Fibroblast of lung (primary cell): Measurements from ENCODE around the gene NGF. TPM values are rescaled to one million over a fixed set of nuclear protein-coding genes. Genes with fewer than 3 reads are reported as not detected.

ENCODE experiments used
- DNase-seq, 2 donors: peaks; one replicate each; pipeline versions ENCODE4 v3.0.0 to v3.0.0-alpha.2; 2010; ENCODE audit warnings: low read depth in 2 of 2
- H2AFZ ChIP-seq: 2 replicates; pipeline ENCODE4 v1.5.1; 2012; ENCODE audit warnings: low read length, control low read depth, inconsistent platforms
- H3K27ac ChIP-seq: 2 replicates; pipeline ENCODE4 v1.5.1; 2011; ENCODE audit warnings: low read length, control low read depth; ENCODE audit not compliant: insufficient read depth
- H3K27me3 ChIP-seq: 2 replicates; pipeline ENCODE4 v1.5.1; 2011; ENCODE audit warnings: mild to moderate bottlenecking, low read length; ENCODE audit not compliant: control insufficient read depth, insufficient read depth
- H3K36me3 ChIP-seq: 2 replicates; pipeline ENCODE4 v1.5.1; 2011; ENCODE audit warnings: low read length; ENCODE audit not compliant: control insufficient read depth, insufficient read depth
- H3K4me1 ChIP-seq: 2 replicates; pipeline ENCODE4 v1.5.1; 2011; ENCODE audit warnings: low read length; ENCODE audit not compliant: control insufficient read depth, insufficient read depth; ENCODE audit errors: extremely low read depth
- H3K4me2 ChIP-seq: 2 replicates; pipeline ENCODE4 v1.5.1; 2011; ENCODE audit warnings: low read length, control low read depth; ENCODE audit not compliant: insufficient read depth; ENCODE audit errors: extremely low read depth
- H3K4me3 ChIP-seq, 4 experiments: fragments of 200-600 bp in 1 of 4; sonication (generic) in 1 of 4; replicated peaks in 1 of 4; 2 replicates each; pipeline ENCODE4 v1.5.1; 2011 to 2016; ENCODE audit warnings: low read length in 4 of 4, low read depth in 3 of 4, mild to moderate bottlenecking in 3 of 4, control low read depth in 2 of 4, inconsistent platforms in 1 of 4, mixed read lengths in 1 of 4; ENCODE audit not compliant: insufficient read depth in 1 of 4; ENCODE audit errors: control extremely low read depth in 1 of 4
- H3K79me2 ChIP-seq: 2 replicates; pipeline ENCODE4 v1.5.1; 2012; ENCODE audit warnings: mild to moderate bottlenecking, low read length, inconsistent platforms; ENCODE audit not compliant: control insufficient read depth, insufficient read depth
- H3K9ac ChIP-seq: 2 replicates; pipeline ENCODE4 v1.5.1; 2011; ENCODE audit warnings: mild to moderate bottlenecking, low read length, control low read depth; ENCODE audit not compliant: insufficient read depth
- H3K9me3 ChIP-seq: 2 replicates; pipeline ENCODE4 v1.5.1; 2012; ENCODE audit warnings: low read depth, low read length; ENCODE audit not compliant: control insufficient read depth, insufficient read depth
- H4K20me1 ChIP-seq: 2 replicates; pipeline ENCODE4 v1.5.1; 2011; ENCODE audit warnings: low read length; ENCODE audit not compliant: control insufficient read depth, insufficient read depth; ENCODE audit errors: extremely low read depth
- CTCF ChIP-seq, 2 donors: IDR thresholded peaks in 1 of 2; conservative IDR thresholded peaks in 1 of 2; 1 replicate in 1 of 2; 2 replicates in 1 of 2; pipeline ENCODE4 v1.5.1; 2011 to 2012; ENCODE audit warnings: low read length in 2 of 2, control low read depth in 1 of 2, inconsistent platforms in 1 of 2, low read depth in 1 of 2, mild to moderate bottlenecking in 1 of 2
- EZH2 ChIP-seq: IDR thresholded peaks from 2 replicates; pipeline ENCODE4 v1.5.1; 2012; ENCODE audit warnings: low read length, control low read depth, mild to moderate bottlenecking; ENCODE audit errors: missing control alignments
- polyA plus RNA-seq, 2 donors: library from polyadenylated mRNA; depleted of rRNA in 1 of 2; stranded (reverse) in 1 of 2; unstranded in 1 of 2; fragments of >200 nt; gene quantifications; 2 replicates each; pipeline ENCODE4 v1.2.1, GENCODE V29; 2011 to 2012; ENCODE audit warnings: missing spikeins in 1 of 2
- total RNA-seq: library from RNA; depleted of rRNA; stranded (reverse); fragments of >200 nt; gene quantifications from 2 replicates; pipeline ENCODE4 v1.2.1, GENCODE V29; 2014

The NGF gene
- total and polyA plus RNA-seq, 2 donors (not counting 1 experiment from before 2014, with no cell fraction given): 4.0 to 17.6 TPM

GRCh38 chr1:115340879-115341278, 2.8 kb upstream of the NGF start:
- Histone ChIP-seq H2AFZ (no peak overlapping the region), H3K79me2 (peaks cover 19% of the 10 kb centered on the region), H3K9me3 (no peaks in the 10 kb centered on the region), H3K4me2 (no peak overlapping the region), H3K36me3 (no peaks in the 10 kb centered on the region), H3K4me3 (no peak overlapping the region), H3K9ac (no peak overlapping the region), H3K27ac (no peak overlapping the region), H4K20me1 (no peaks in the 10 kb centered on the region), H3K4me1 (peaks cover 3% of the 10 kb centered on the region), H3K27me3 (no peaks in the 10 kb centered on the region)
- TF ChIP-seq CTCF (conservative IDR thresholded peaks at IDR 0.05 in 1 of 2, IDR thresholded peaks at IDR 0.05 in 1 of 2; ENCODE audit: low read depth in 1 of 2, low read length in 2 of 2): no peak
- no peak for TF ChIP-seq EZH2
- DNase-seq: no peak

- H3K4me1 ChIP-seq: peaks cover 6% of the 10 kb centered on the region
- H3K79me2 ChIP-seq: peaks cover 38% of the 10 kb centered on the region
- no peaks in the 10 kb centered on the region for H3K9me3 ChIP-seq
- peak overlapping the region; percentile 15 for H3K4me2 ChIP-seq
- H3K27me3 ChIP-seq: no peaks in the 10 kb centered on the region
- no peaks in the 10 kb centered on the region for H3K36me3 ChIP-seq
- H4K20me1 ChIP-seq: no peaks in the 10 kb centered on the region
- peak overlapping the region; percentile 16 for H3K9ac ChIP-seq
- TF ChIP-seq EZH2: no peak
- no peak overlapping the region for H2AFZ ChIP-seq
- no peak for DNase-seq
- peak overlapping the region in 2 of 4 experiments; percentile 84 to 97 for H3K4me3 ChIP-seq
- H3K27ac ChIP-seq: no peak overlapping the region
These were observed 390 bp upstream of the NGF start for GRCh38 chr1:115338457-115338820.

GRCh38 chr1:115337276-115337632, 795 bp downstream of the NGF start:
- no peak for DNase-seq
- peak overlapping the region; percentile 66 to 98 (median 90) for H3K4me3 ChIP-seq
- H4K20me1 ChIP-seq: no peaks in the 10 kb centered on the region
- no peaks in the 10 kb centered on the region for H3K9me3 ChIP-seq
- peak overlapping the region; percentile 82 for H3K9ac ChIP-seq
- H3K36me3 ChIP-seq: no peaks in the 10 kb centered on the region
- peaks cover 45% of the 10 kb centered on the region for H3K79me2 ChIP-seq
- peak overlapping the region; percentile 83 for H3K27ac ChIP-seq
- H3K27me3 ChIP-seq: no peaks in the 10 kb centered on the region
- peaks cover 16% of the 10 kb centered on the region for H3K4me1 ChIP-seq
- TF ChIP-seq EZH2: no peak
- TF ChIP-seq CTCF (conservative IDR thresholded peaks at IDR 0.05 in 1 of 2, IDR thresholded peaks at IDR 0.05 in 1 of 2; ENCODE audit: low read depth in 1 of 2, low read length in 2 of 2): no peak
- H3K4me2 ChIP-seq: peak overlapping the region; percentile 93
- peak overlapping the region; percentile 55 for H2AFZ ChIP-seq
